AG09309 (cell line): ENCODE data around the gene RHOB.
"Not testable (repeated sequence)": the region's sequence is repeated elsewhere in the genome, so short reads cannot be mapped to it uniquely, and the experiment has no call there.

Experiments used
- DNase-seq: peaks from one replicate; pipeline ENCODE4 v3.0.0-alpha.2; 2010; ENCODE audit warnings: low read depth
- H3K4me3 ChIP-seq: 2 replicates; pipeline ENCODE4 v1.5.1; 2011; ENCODE audit warnings: mild to moderate bottlenecking, low read depth, low read length, moderate library complexity; ENCODE audit not compliant: control insufficient read depth
- CTCF ChIP-seq: IDR thresholded peaks from 2 replicates; pipeline ENCODE4 v1.5.1; 2011; ENCODE audit warnings: mild to moderate bottlenecking, low read depth, low read length, inconsistent platforms; ENCODE audit not compliant: insufficient read depth, control insufficient read depth; ENCODE audit errors: missing control alignments

RHOB gene

GRCh38 chr2:20457661-20458630 is 11.1 kb downstream of the RHOB start:
- TF ChIP-seq CTCF = no peak
- no peak overlapping the region for H3K4me3 ChIP-seq
- no peak for DNase-seq

- not testable (repeated sequence) for DNase-seq, H3K4me3 ChIP-seq
These were observed 12.0 kb downstream of the RHOB start for GRCh38 chr2:20458737-20459484.

- DNase-seq = no peak
- no peak for TF ChIP-seq CTCF
- H3K4me3 ChIP-seq = no peak overlapping the region
These were observed 19.0 kb downstream of the RHOB start for GRCh38 chr2:20465716-20466394.

- H3K4me3 ChIP-seq = no peak overlapping the region
- no peak for DNase-seq
- TF ChIP-seq CTCF = no peak
These were observed 21.1 kb downstream of the RHOB start for GRCh38 chr2:20467789-20468548.

- H3K4me3 ChIP-seq = no peak overlapping the region
- no peak for DNase-seq
- no peak for TF ChIP-seq CTCF
These were observed 22.0 kb downstream of the RHOB start for GRCh38 chr2:20468549-20469500.

- H3K4me3 ChIP-seq = no peak overlapping the region
- no peak for TF ChIP-seq CTCF
- DNase-seq = no peak
These were observed 22.7 kb downstream of the RHOB start for GRCh38 chr2:20469595-20469994.
